ENCODE results near the gene STMND1. TPM values are rescaled to one million over a fixed set of nuclear protein-coding genes. Genes with fewer than 3 reads are reported as not detected.

The STMND1 gene
- total and polyA plus RNA-seq, 10 of the 15 experiments (the other 5 are each of a cell fraction or from before 2014, with no cell fraction given) = 0.15 TPM; not detected in 9

- TF ChIP-seq, protein P1, sequence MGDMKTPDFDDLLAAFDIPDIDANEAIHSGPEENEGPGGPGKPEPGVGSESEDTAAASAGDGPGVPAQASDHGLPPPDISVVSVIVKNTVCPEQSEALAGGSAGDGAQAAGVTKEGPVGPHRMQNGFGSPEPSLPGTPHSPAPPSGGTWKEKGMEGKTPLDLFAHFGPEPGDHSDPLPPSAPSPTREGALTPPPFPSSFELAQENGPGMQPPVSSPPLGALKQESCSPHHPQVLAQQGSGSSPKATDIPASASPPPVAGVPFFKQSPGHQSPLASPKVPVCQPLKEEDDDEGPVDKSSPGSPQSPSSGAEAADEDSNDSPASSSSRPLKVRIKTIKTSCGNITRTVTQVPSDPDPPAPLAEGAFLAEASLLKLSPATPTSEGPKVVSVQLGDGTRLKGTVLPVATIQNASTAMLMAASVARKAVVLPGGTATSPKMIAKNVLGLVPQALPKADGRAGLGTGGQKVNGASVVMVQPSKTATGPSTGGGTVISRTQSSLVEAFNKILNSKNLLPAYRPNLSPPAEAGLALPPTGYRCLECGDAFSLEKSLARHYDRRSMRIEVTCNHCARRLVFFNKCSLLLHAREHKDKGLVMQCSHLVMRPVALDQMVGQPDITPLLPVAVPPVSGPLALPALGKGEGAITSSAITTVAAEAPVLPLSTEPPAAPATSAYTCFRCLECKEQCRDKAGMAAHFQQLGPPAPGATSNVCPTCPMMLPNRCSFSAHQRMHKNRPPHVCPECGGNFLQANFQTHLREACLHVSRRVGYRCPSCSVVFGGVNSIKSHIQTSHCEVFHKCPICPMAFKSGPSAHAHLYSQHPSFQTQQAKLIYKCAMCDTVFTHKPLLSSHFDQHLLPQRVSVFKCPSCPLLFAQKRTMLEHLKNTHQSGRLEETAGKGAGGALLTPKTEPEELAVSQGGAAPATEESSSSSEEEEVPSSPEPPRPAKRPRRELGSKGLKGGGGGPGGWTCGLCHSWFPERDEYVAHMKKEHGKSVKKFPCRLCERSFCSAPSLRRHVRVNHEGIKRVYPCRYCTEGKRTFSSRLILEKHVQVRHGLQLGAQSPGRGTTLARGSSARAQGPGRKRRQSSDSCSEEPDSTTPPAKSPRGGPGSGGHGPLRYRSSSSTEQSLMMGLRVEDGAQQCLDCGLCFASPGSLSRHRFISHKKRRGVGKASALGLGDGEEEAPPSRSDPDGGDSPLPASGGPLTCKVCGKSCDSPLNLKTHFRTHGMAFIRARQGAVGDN (IDR thresholded peaks at IDR 0.05) = no peak
Observed at GRCh38 chr6:17150096-17150495, 48.2 kb downstream of the STMND1 start (continued).

- 26% methylated on average over 3 of the region's 3 CpGs for WGBS (ENCODE audit: insufficient coverage, insufficient replicate concordance, low lambda C conversion rate, missing lambda C conversion rate)
- Histone ChIP-seq H3K4me3 (no peak overlapping the region), H3K9me3 (replicated peaks; ENCODE audit: control insufficient read depth, insufficient read depth, low read length) (no peaks in the 10 kb centered on the region), H3K9ac (ENCODE audit: control insufficient read depth, insufficient read depth, low read length) (no peak overlapping the region), H3K79me2 (ENCODE audit: control insufficient read depth, insufficient read depth, low read length) (no peaks in the 10 kb centered on the region), H4K20me1 (ENCODE audit: control insufficient read depth, insufficient read depth) (no peaks in the 10 kb centered on the region), H3K4me1 (ENCODE audit: control insufficient read depth, insufficient read depth, low read length) (no peaks in the 10 kb centered on the region), H3K27me3 (replicated peaks in 1 of 2; ENCODE audit: control insufficient read depth in 2 of 2, insufficient read depth in 2 of 2, low read length in 1 of 2) (no peaks in the 10 kb centered on the region), H3K4me2 (ENCODE audit: control insufficient read depth, insufficient read depth) (no peak overlapping the region), H2AFZ (ENCODE audit: control insufficient read depth, low read depth, low read length) (no peak overlapping the region), H3K36me3 (ENCODE audit: control insufficient read depth in 2 of 2, insufficient read depth in 2 of 2, low read length in 1 of 2) (no peaks in the 10 kb centered on the region), H3K27ac (ENCODE audit: control insufficient read depth, insufficient read depth) (no peak overlapping the region)
- CTCF ChIA-PET = no interaction called here
- BruUV-seq (replicated peaks) = no TSS peak
- SMC1A ChIA-PET (ENCODE audit: uncharacterized antibody, unreplicated experiment) = interaction anchor here (1.0 to 1.1 kb wide), 2 partner anchors 10 to 434 kb away, joined by 3 read pairs; no protein-coding TSS in a partner anchor
- in situ Hi-C loops (cut with MboI) = loop anchor here (25.0 kb wide), 1 partner anchor 1160 kb away; no protein-coding TSS in a partner anchor
- POLR2A ChIA-PET = no interaction called here
- intact Hi-C loops (cut with micrococcal nuclease; ENCODE audit: unreplicated experiment) = loop anchor here (10.0 kb wide), 1 partner anchor 973 kb away; the partner anchor contains the start of gene NHLRC1
- RAD21 ChIA-PET (ENCODE audit: unreplicated experiment) = no interaction called here
- ATAC-seq (no peak), FAIRE-seq (no peak), DNase-seq (ENCODE audit: low read depth, low spot score) (no peak)
- TF ChIP-seq MLLT1 (IDR thresholded peaks at IDR 0.05) = no peak
- TF ChIP-seq YBX1 (IDR thresholded peaks at IDR 0.05) = no peak
- TF ChIP-seq NR2F1 (conservative IDR thresholded peaks at IDR 0.05) = no peak
- no peak for TF ChIP-seq DPF2 (IDR thresholded peaks at IDR 0.05)
- no peak for TF ChIP-seq SREBF1 (IDR thresholded peaks at IDR 0.05; ENCODE audit: low read length)
- no peak for TF ChIP-seq IKZF1 (conservative IDR thresholded peaks at IDR 0.05)
- TF ChIP-seq HDAC2 (IDR thresholded peaks at IDR 0.05) = no peak
- TF ChIP-seq SMAD5 (IDR thresholded peaks at IDR 0.05; ENCODE audit: low read depth) = no peak
- TF ChIP-seq NR2C2 (IDR thresholded peaks at IDR 0.05; ENCODE audit: borderline replicate concordance, control insufficient read depth, insufficient read length, low read depth) = no peak
- TF ChIP-seq ATF7 (IDR thresholded peaks at IDR 0.05; ENCODE audit: low read depth) = no peak
- no peak for TF ChIP-seq BHLHE40 (IDR thresholded peaks at IDR 0.05; ENCODE audit: borderline replicate concordance in 1 of 2, low read depth in 2 of 2, low read length in 1 of 2)
- TF ChIP-seq SMARCA5 (IDR thresholded peaks at IDR 0.05) = no peak
- TF ChIP-seq, protein P2, sequence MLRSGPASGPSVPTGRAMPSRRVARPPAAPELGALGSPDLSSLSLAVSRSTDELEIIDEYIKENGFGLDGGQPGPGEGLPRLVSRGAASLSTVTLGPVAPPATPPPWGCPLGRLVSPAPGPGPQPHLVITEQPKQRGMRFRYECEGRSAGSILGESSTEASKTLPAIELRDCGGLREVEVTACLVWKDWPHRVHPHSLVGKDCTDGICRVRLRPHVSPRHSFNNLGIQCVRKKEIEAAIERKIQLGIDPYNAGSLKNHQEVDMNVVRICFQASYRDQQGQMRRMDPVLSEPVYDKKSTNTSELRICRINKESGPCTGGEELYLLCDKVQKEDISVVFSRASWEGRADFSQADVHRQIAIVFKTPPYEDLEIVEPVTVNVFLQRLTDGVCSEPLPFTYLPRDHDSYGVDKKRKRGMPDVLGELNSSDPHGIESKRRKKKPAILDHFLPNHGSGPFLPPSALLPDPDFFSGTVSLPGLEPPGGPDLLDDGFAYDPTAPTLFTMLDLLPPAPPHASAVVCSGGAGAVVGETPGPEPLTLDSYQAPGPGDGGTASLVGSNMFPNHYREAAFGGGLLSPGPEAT (IDR thresholded peaks at IDR 0.05; ENCODE audit: low read depth) = no peak
- no peak for TF ChIP-seq MTA3 (IDR thresholded peaks at IDR 0.05; ENCODE audit: borderline replicate concordance, low read length)
- no peak for TF ChIP-seq MTA2 (IDR thresholded peaks at IDR 0.05; ENCODE audit: low read depth)
- no peak for TF ChIP-seq POLR2AphosphoS2 (IDR thresholded peaks at IDR 0.05; ENCODE audit: low read depth, low read length)
- TF ChIP-seq POLR2AphosphoS5 (IDR thresholded peaks at IDR 0.05; ENCODE audit: low read length) = no peak
- no peak for TF ChIP-seq FOXM1 (IDR thresholded peaks at IDR 0.05; ENCODE audit: low read depth, low read length)
Observed at GRCh38 chr6:17151888-17152287, 50.0 kb downstream of the STMND1 start.

Data from GM12878 (cell line).